ENCODE data around the gene JAML. TPM values are rescaled to one million over a fixed set of nuclear protein-coding genes. Genes with fewer than 3 reads are reported as not detected.

JAML gene
- total RNA-seq, 4 donors from 2014 or later, result 2.8 to 51.7 (median 14.0) TPM

DNA sequence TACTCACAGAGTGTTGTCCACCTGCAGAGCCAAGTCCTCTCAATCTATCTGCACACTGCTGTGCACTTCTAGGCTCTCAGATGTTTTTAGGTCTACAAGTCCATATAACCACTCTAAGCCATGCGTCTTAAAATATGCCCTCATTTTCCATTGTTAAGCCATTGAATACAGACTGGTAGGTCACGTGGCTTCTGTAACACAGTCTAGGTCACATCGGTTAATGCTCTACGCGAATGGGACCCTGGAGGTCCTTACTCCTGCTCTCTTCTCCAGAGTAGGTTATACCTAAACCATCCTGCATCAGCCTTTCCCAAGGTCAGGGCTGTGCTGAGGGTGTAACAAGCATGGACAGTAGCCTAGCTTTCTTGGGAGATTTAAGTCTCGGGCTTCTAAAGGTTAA lies 819 bp downstream of the JAML start:
- TF ChIP-seq, protein P1, sequence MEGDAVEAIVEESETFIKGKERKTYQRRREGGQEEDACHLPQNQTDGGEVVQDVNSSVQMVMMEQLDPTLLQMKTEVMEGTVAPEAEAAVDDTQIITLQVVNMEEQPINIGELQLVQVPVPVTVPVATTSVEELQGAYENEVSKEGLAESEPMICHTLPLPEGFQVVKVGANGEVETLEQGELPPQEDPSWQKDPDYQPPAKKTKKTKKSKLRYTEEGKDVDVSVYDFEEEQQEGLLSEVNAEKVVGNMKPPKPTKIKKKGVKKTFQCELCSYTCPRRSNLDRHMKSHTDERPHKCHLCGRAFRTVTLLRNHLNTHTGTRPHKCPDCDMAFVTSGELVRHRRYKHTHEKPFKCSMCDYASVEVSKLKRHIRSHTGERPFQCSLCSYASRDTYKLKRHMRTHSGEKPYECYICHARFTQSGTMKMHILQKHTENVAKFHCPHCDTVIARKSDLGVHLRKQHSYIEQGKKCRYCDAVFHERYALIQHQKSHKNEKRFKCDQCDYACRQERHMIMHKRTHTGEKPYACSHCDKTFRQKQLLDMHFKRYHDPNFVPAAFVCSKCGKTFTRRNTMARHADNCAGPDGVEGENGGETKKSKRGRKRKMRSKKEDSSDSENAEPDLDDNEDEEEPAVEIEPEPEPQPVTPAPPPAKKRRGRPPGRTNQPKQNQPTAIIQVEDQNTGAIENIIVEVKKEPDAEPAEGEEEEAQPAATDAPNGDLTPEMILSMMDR (IDR thresholded peaks at IDR 0.05; ENCODE audit: low read depth), result no peak

DNA sequence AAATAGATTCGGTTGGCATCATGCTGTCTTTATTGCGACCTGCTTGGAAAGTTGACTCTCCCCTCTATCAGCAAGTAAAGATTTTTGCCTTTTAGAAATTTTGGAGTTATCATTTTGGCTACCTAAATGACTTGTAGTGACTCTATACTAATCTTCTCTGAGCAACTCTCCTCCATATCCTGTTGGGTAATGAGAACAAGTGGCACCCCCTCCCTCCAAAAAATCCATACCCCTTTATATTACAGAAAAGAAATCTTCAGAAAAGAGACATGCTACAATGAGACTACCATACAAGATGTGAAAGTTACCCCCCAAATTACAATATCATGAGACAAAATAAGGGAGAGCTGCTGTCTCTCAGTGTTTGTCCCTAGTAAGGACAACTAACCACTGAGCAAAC lies 1.2 kb downstream of the JAML start:
- TF ChIP-seq, protein P1 (IDR thresholded peaks at IDR 0.05; ENCODE audit: low read depth), result no peak

DNA sequence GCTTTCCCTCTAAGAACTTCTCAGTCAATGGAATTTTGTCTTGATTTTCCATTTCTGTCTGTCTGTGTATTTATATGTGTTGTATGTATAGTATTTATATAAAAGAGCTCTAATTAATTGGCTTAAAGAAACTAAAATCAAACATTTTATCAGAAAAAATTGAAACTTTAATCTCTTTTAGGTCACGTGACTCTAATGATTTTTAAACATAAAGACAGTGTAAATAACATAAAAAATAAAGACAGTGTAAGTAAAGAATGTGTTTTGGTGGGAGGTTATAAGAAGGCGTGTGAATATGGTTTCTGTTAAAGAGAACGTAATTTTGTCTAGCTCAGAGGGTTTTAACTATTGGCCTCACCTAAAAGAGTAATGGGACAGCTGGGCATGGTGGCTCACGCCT lies 2.4 kb downstream of the JAML start:
- TF ChIP-seq, protein P1 (IDR thresholded peaks at IDR 0.05; ENCODE audit: low read depth), result no peak

DNA sequence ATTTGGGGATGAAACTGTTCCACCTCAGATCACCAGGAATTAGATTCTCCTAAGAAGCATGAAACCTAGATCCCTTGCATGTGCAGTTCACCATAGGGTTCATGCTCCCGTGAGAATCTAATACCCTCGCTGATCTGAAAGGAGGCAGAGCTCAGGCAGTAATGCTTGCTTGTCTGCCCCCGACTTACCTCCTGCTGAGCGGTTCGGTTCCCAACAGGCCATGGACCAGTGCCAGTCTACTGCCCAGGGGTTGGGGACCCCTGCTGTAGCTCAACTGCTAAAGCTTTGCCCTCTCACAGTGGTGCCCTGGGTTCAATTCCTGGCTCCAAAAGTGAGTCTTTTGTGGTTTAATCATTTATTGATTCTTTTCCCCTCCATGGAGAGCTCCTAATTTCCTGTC lies 3.4 kb downstream of the JAML start:
- TF ChIP-seq, protein P1 (IDR thresholded peaks at IDR 0.05; ENCODE audit: low read depth), result no peak

DNA sequence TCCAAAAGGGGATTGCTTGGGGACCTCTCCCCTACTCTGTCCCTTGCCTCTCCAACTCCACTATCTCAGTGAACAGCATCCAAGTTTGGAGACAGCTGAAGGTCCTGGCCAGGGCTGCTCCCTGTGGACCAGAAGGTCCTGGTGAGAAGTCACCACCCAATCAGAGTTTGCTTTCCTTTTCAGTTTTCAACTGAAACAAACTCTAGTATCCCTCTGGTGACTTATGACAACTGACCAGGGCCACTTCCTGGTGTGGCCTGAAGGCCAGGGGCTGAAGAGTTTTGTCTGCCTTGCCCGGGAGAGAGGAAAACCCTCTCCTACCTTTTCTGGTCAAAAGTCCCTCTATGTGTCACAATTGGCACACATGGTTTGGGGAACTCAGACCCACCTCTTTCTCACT lies 5.1 kb downstream of the JAML start:
- TF ChIP-seq, protein P1 (IDR thresholded peaks at IDR 0.05; ENCODE audit: low read depth), result no peak

DNA sequence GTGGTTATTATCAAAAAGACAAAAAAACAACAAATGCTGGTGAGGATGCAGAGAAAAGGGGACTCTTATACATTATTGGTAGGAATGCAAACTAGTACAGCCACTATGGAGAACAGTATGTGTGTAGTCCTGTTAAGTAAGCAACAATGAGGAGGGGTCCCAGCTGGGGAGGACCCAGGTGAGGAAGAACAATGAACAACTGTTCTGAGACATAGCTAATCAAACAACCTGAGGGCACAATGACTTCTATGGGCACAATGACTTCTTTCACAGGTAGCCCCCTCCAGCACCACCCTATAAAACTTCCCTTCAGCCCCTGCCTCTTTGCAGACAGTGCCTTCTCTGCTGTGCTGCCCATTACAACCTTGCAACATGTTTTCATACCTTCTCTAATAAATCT lies 5.6 kb downstream of the JAML start:
- TF ChIP-seq, protein P1 (IDR thresholded peaks at IDR 0.05; ENCODE audit: low read depth), result no peak

DNA sequence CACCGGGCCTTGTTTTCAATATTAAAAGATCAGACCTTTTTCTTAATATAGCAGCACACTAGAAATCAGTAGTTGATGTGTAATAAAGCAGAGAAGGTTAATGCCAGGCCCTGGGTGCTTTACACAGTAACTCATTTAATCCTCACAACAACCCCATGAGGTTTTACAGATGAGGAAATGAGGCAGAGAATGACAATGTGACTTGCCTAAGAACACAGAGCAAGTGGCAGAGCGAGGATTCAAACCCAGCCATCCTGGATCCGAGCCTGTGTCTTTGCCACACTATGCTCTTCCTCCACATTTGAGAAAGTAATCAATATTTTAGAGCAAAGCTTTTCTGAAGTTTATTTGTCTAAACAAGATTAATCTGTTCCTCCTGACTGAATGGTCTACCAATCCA lies 7.2 kb downstream of the JAML start:
- TF ChIP-seq, protein P1 (IDR thresholded peaks at IDR 0.05; ENCODE audit: low read depth), result no peak
